CD14-positive monocyte (primary cell): ENCODE results near the gene ABCC5. TPM values are rescaled to one million over a fixed set of nuclear protein-coding genes. Genes with fewer than 3 reads are reported as not detected.
A peak's percentile ranks its signal among the peaks of the same experiment; 100 is the strongest.

ENCODE experiments used
- DNase-seq, 3 donors: peaks; one replicate each; pipeline ENCODE4 v3.0.0-alpha.2; 2011 to 2022
- H2AFZ ChIP-seq: 2 replicates; pipeline ENCODE4 v1.6.0; 2012; ENCODE audit warnings: mild to moderate bottlenecking, low read depth, low read length, inconsistent platforms; ENCODE audit not compliant: insufficient read depth, poor library complexity, severe bottlenecking
- H3K27ac ChIP-seq, 2 donors: 1 replicate in 1 of 2; 2 replicates in 1 of 2; pipeline ENCODE4 v1.5.1; 2012 to 2013; ENCODE audit warnings: low read length in 2 of 2, control low read depth in 1 of 2, inconsistent platforms in 1 of 2, low read depth in 1 of 2, mild to moderate bottlenecking in 1 of 2
- H3K27me3 ChIP-seq, 2 donors: one replicate each; pipeline versions ENCODE4 v1.6.0 to v1.6.1; 2011 to 2013; ENCODE audit warnings: low read length in 2 of 2; ENCODE audit not compliant: control insufficient read depth in 2 of 2, insufficient read depth in 2 of 2
- H3K36me3 ChIP-seq, 2 donors: replicated peaks in 1 of 2; 1 replicate in 1 of 2; 2 replicates in 1 of 2; pipeline versions ENCODE4 v1.5.1 to v1.6.1; 2012 to 2013; ENCODE audit warnings: low read length in 2 of 2, control low read depth in 1 of 2, inconsistent platforms in 1 of 2, mild to moderate bottlenecking in 1 of 2; ENCODE audit not compliant: insufficient read depth in 2 of 2, control insufficient read depth in 1 of 2
- H3K4me1 ChIP-seq, 2 donors: 1 replicate in 1 of 2; 2 replicates in 1 of 2; pipeline versions ENCODE4 v1.5.1 to v1.6.1; 2012 to 2013; ENCODE audit warnings: low read length in 2 of 2, control low read depth in 1 of 2, inconsistent platforms in 1 of 2, mild to moderate bottlenecking in 1 of 2, moderate library complexity in 1 of 2; ENCODE audit not compliant: insufficient read depth in 2 of 2, control insufficient read depth in 1 of 2
- H3K4me2 ChIP-seq: replicated peaks from 2 replicates; pipeline ENCODE3; 2012; ENCODE audit warnings: low read length, moderate library complexity, mild to moderate bottlenecking; ENCODE audit not compliant: poor library complexity, severe bottlenecking; ENCODE audit errors: extremely low read depth
- H3K4me3 ChIP-seq, 3 experiments: fragments of 200-600 bp in 1 of 3; sonication (generic) in 1 of 3; replicated peaks in 1 of 3; 1 replicate in 2 of 3; 2 replicates in 1 of 3; pipeline ENCODE4 v1.5.1; 2011 to 2013; ENCODE audit warnings: low read length in 3 of 3, mild to moderate bottlenecking in 3 of 3, control low read depth in 2 of 3, low read depth in 2 of 3, inconsistent platforms in 1 of 3, moderate library complexity in 1 of 3
- H3K79me2 ChIP-seq: 2 replicates; pipeline ENCODE4 v1.6.0; 2012; ENCODE audit warnings: mild to moderate bottlenecking, control low read depth, inconsistent platforms, low read length, moderate library complexity; ENCODE audit not compliant: insufficient read depth
- H3K9ac ChIP-seq: 2 replicates; pipeline ENCODE4 v1.6.0; 2017; ENCODE audit warnings: low read length, mild to moderate bottlenecking; ENCODE audit not compliant: insufficient read depth, poor library complexity, severe bottlenecking
- H3K9me3 ChIP-seq, 2 donors: replicated peaks in 1 of 2; 1 replicate in 1 of 2; 2 replicates in 1 of 2; pipeline versions ENCODE4 v1.5.1 to v1.6.1; 2012 to 2013; ENCODE audit warnings: low read length in 2 of 2, control low read depth in 1 of 2; ENCODE audit not compliant: control insufficient read depth in 1 of 2, insufficient read depth in 1 of 2
- H4K20me1 ChIP-seq: 2 replicates; pipeline ENCODE4 v1.6.0; 2012; ENCODE audit warnings: mild to moderate bottlenecking, low read length, control low read depth, moderate library complexity; ENCODE audit not compliant: insufficient read depth
- H3K27ac Mint-ChIP-seq, 7 donors: one replicate each; pipeline ENCODE4 v1.8.0; 2020; ENCODE audit warnings: mild to moderate bottlenecking in 7 of 7, mixed read lengths in 7 of 7, moderate library complexity in 6 of 7, inconsistent platforms in 2 of 7
- H3K27me3 Mint-ChIP-seq, 3 donors: one replicate each; pipeline ENCODE4 v1.8.0; 2021 to 2022; ENCODE audit warnings: low read depth in 3 of 3, mild to moderate bottlenecking in 3 of 3, mixed read lengths in 3 of 3, moderate library complexity in 3 of 3, inconsistent platforms in 1 of 3
- H3K36me3 Mint-ChIP-seq, 2 donors: one replicate each; pipeline ENCODE4 v1.8.0; 2020; ENCODE audit warnings: mixed read lengths in 2 of 2, inconsistent platforms in 1 of 2, mild to moderate bottlenecking in 1 of 2
- H3K4me1 Mint-ChIP-seq: one replicate; pipeline ENCODE4 v1.8.0; 2020; ENCODE audit warnings: mild to moderate bottlenecking, mixed read lengths
- H3K4me3 Mint-ChIP-seq, 2 donors: one replicate each; pipeline ENCODE4 v1.8.0; 2020; ENCODE audit warnings: mild to moderate bottlenecking in 2 of 2, mixed read lengths in 2 of 2, moderate library complexity in 1 of 2
- H3K9me3 Mint-ChIP-seq, 7 donors: one replicate each; pipeline ENCODE4 v1.8.0; 2020 to 2022; ENCODE audit warnings: mixed read lengths in 7 of 7, mild to moderate bottlenecking in 6 of 7, moderate library complexity in 6 of 7, inconsistent platforms in 2 of 7
- WGBS: methylation state at CpG from one replicate; pipeline ENCODE4 v1.1.5; 2013; ENCODE audit warnings: missing lambda C conversion rate; ENCODE audit not compliant: insufficient coverage; 5-methylcytosine and 5-hydroxymethylcytosine counted together
- intact Hi-C, 2 donors: fragments of 100-400 bp; cut with micrococcal nuclease; formaldehyde crosslinking; loops; one replicate each; pipeline versions ENCODE4 v1.15.0 to v1.15.1; 2023
- polyA plus RNA-seq, 3 donors: library from polyadenylated mRNA; depleted of rRNA in 1 of 3; unstranded in 2 of 3; stranded (reverse) in 1 of 3; fragments of 300-500 nt in 2 of 3; fragments of >200 nt in 1 of 3; fragmentation: Illumina TruSeq in 2 of 3; gene quantifications; 1 replicate in 2 of 3; 2 replicates in 1 of 3; pipeline ENCODE4 v1.2.3, GENCODE V29; 2012 to 2021
- TF ChIP-seq, protein P1 (sequence below): fragments of 200-600 bp; IDR thresholded peaks from one replicate; pipeline ENCODE4 v1.8.0; 2022; ENCODE audit warnings: antibody characterized with exemption, mild to moderate bottlenecking

The ABCC5 gene
- polyA plus RNA-seq, 3 donors = 6.2 to 30.9 (median 7.7) TPM

DNA sequence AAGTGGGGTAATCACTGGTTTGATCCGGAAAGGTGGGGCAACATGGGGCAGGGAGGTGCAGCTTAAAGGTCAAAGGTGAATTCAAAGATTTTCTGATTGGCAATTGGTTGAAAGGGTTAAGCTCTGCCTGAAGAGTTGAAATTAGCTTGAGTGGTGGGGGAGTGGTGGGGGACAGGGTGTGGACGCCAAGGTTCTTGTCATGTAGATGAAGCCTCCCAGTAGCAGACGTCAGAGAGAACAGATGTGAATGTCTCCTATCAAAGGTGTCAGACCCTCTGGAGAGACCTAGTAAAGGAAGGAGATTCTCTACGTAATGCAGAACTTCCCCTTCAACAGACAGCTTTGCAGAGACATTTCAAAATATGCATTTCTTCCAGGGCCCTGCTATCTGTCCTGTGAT is 62.8 kb downstream of the ABCC5 start:
- WGBS = 100% methylated on average over 1 of the region's 4 CpGs
- intact Hi-C loops = no loop called here

DNA sequence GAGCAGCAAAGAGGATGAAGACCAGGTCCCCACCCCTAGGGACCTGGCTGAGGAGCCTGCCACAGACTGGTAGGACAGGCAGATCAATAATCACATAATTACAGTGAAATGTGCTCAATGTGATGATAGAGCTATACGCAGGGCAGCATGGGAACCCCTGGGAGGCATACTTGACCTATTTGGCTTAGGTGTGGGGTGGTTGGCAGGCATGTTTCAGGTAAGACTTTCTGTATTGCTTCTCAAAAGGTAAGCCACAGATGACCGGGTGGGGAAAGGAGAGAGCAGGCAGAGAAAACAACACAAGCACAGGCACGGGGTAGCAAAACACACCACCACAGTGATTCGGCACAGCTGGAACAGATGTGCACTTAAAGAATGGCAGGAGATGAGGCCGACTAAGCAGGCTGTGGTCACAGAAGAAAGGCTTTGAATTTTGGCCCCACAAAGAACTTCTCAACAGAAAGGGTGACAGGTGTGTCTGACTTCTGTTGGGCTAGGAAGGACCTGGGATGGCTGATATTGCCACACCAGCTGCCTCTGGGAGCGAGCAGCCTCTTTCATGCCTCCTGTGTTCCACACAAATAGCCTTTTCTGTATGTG is 64.1 kb downstream of the ABCC5 start:
- Histone ChIP-seq H3K4me1 (no peaks in the 10 kb centered on the region), H3K4me2 (no peak overlapping the region), H3K36me3 (peaks cover 11 to 57% of the 10 kb centered on the region in 2 donors), H3K79me2 (no peaks in the 10 kb centered on the region), H2AFZ (no peak overlapping the region), H3K27ac (no peak overlapping the region), H3K4me3 (no peak overlapping the region), H3K9ac (no peak overlapping the region), H3K27me3 (no peaks in the 10 kb centered on the region), H4K20me1 (no peaks in the 10 kb centered on the region), H3K9me3 (peaks cover 0 to 3% of the 10 kb centered on the region in 2 donors)
- 100% methylated on average over 1 of the region's 6 CpGs for WGBS
- intact Hi-C loops = no loop called here
- no peak overlapping the region for H3K4me3 Mint-ChIP-seq
- H3K27me3 Mint-ChIP-seq = no peaks in the 10 kb centered on the region
- no peak for DNase-seq
- H3K4me1 Mint-ChIP-seq = no peaks in the 10 kb centered on the region
- peak overlapping the region in 1 of 7 donors; percentile 26 for H3K27ac Mint-ChIP-seq
- TF ChIP-seq, protein P1, sequence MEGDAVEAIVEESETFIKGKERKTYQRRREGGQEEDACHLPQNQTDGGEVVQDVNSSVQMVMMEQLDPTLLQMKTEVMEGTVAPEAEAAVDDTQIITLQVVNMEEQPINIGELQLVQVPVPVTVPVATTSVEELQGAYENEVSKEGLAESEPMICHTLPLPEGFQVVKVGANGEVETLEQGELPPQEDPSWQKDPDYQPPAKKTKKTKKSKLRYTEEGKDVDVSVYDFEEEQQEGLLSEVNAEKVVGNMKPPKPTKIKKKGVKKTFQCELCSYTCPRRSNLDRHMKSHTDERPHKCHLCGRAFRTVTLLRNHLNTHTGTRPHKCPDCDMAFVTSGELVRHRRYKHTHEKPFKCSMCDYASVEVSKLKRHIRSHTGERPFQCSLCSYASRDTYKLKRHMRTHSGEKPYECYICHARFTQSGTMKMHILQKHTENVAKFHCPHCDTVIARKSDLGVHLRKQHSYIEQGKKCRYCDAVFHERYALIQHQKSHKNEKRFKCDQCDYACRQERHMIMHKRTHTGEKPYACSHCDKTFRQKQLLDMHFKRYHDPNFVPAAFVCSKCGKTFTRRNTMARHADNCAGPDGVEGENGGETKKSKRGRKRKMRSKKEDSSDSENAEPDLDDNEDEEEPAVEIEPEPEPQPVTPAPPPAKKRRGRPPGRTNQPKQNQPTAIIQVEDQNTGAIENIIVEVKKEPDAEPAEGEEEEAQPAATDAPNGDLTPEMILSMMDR = no peak
- H3K36me3 Mint-ChIP-seq = peaks cover 40 to 43% of the 10 kb centered on the region in 2 donors
- H3K9me3 Mint-ChIP-seq = peaks cover 0 to 1% (median 0%) of the 10 kb centered on the region in 7 donors

More for the DNA sequence above, 62.8 kb downstream of the ABCC5 start:
- TF ChIP-seq, protein P1 = no peak
- H3K9me3 ChIP-seq = peaks cover 0 to 3% of the 10 kb centered on the region in 2 donors
- H3K4me1 ChIP-seq = no peaks in the 10 kb centered on the region
- H3K36me3 Mint-ChIP-seq = peaks cover 36 to 39% of the 10 kb centered on the region in 2 donors
- H3K36me3 ChIP-seq = peaks cover 10 to 58% of the 10 kb centered on the region in 2 donors
- no peak overlapping the region for H3K27ac Mint-ChIP-seq
- H3K4me3 Mint-ChIP-seq = no peak overlapping the region
- no peaks in the 10 kb centered on the region for H3K4me1 Mint-ChIP-seq
- H3K27me3 ChIP-seq = no peaks in the 10 kb centered on the region
- no peaks in the 10 kb centered on the region for H3K79me2 ChIP-seq
- no peak overlapping the region for H2AFZ ChIP-seq
- H3K9me3 Mint-ChIP-seq = peaks cover 0 to 1% (median 0%) of the 10 kb centered on the region in 7 donors
- no peaks in the 10 kb centered on the region for H4K20me1 ChIP-seq
- no peak overlapping the region for H3K9ac ChIP-seq
- H3K4me3 ChIP-seq = no peak overlapping the region
- no peak overlapping the region for H3K4me2 ChIP-seq
- no peak for DNase-seq
- no peaks in the 10 kb centered on the region for H3K27me3 Mint-ChIP-seq
- H3K27ac ChIP-seq = no peak overlapping the region
